Ovary (tissue), 9 donors: Measurements from ENCODE around the gene TLR8. TPM values are rescaled to one million over a fixed set of nuclear protein-coding genes. Genes with fewer than 3 reads are reported as not detected.

Experiments used
- DNase-seq, 5 donors: peaks; one replicate each; pipeline ENCODE4 v3.0.0-alpha.2; 2019 to 2020
- H3K27ac ChIP-seq, 2 donors: fragments of 200-600 bp; one replicate each; pipeline versions ENCODE4 v1.5.1 to v1.8.0; 2019 to 2022
- H3K27me3 ChIP-seq: fragments of 200-600 bp; one replicate; pipeline ENCODE4 v1.8.0; 2022
- H3K36me3 ChIP-seq: fragments of 200-600 bp; sonication (generic); one replicate; pipeline ENCODE4 v1.5.1; 2019
- H3K4me1 ChIP-seq: one replicate; pipeline ENCODE4 v1.8.1; 2013; ENCODE audit warnings: mild to moderate bottlenecking, moderate library complexity; ENCODE audit not compliant: insufficient read depth
- H3K4me3 ChIP-seq: fragments of 200-600 bp; sonication (generic); one replicate; pipeline ENCODE4 v1.5.1; 2017
- H3K9me3 ChIP-seq, 2 donors: fragments of 200-600 bp in 1 of 2; sonication (generic) in 1 of 2; one replicate each; pipeline versions ENCODE4 v1.5.1 to v1.8.1; 2013 to 2019; ENCODE audit warnings: mild to moderate bottlenecking in 1 of 2, moderate library complexity in 1 of 2
- CTCF ChIP-seq, 3 donors: fragments of 450-650 bp in 2 of 3; fragments of 200-600 bp in 1 of 3; IDR thresholded peaks; one replicate each; pipeline versions ENCODE4 v1.5.1 to v1.8.0; 2016 to 2022; ENCODE audit warnings: antibody characterized with exemption in 3 of 3, mild to moderate bottlenecking in 1 of 3
- EP300 ChIP-seq: sonication (generic); formaldehyde crosslinking; IDR thresholded peaks from one replicate; pipeline ENCODE4 v1.6.1; 2017; ENCODE audit warnings: antibody characterized with exemption
- POLR2A ChIP-seq: fragments of 450-650 bp; IDR thresholded peaks from one replicate; pipeline ENCODE4 v1.6.1; 2017; ENCODE audit warnings: antibody characterized with exemption, mild to moderate bottlenecking, moderate library complexity
- WGBS, 3 donors: extraction: QIAGEN DNeasy Blood & Tissue Kit in 1 of 3; methylation state at CpG; one replicate each; pipeline versions ENCODE4 v1.1.5 to v1.1.7; 2013 to 2017; 5-methylcytosine and 5-hydroxymethylcytosine counted together
- intact Hi-C, 4 donors: fragments of 100-400 bp; cut with DNase I; formaldehyde crosslinking; loops; one replicate each; pipeline versions ENCODE4 v1.11.0 to v1.15.1; 2022 to 2023
- polyA plus RNA-seq, 2 donors: library from polyadenylated mRNA; stranded (reverse); fragments of 200-250 nt in 1 of 2; fragments of 350-450 nt in 1 of 2; fragmentation: Illumina TruSeq in 1 of 2; extraction: RNeasy Lipid Tissue Mini Kit (QIAGEN cat#74804) in 1 of 2; gene quantifications; one replicate each; pipeline ENCODE4 v1.2.3, GENCODE V29; 2013 to 2014
- total RNA-seq, 7 donors: library from RNA; depleted of rRNA in 2 of 7; stranded (reverse); fragments of >200 nt in 2 of 7; fragmentation: NEBNext Ultra II Directional in 3 of 7; extraction: Animal tissue kit (Norgen Biotek cat#: 25700) in 3 of 7; gene quantifications; one replicate each; pipeline versions ENCODE4 v1.1.0 to v1.2.4, GENCODE V29; 2016 to 2023
- donor health status: DM: no; HTN: no; CAD: no; lungs with moderate emphysema.
- donor health status: DM: no; HTN: no; CAD: no.
- donor health status: Bipolar disorder and iron deficiency.
- donor health status: DM: yes; HTN: yes; CAD: no.
- donor health status: DM: no; HTN: no; CAD: no.
- donor health status: DM: yes; HTN: yes; CAD: no.

TLR8 gene
- total and polyA plus RNA-seq, 9 donors = 0.18 to 2.5 (median 0.30) TPM

- Histone ChIP-seq H3K9me3 (no peaks in the 10 kb centered on the region), H3K27me3 (no peaks in the 10 kb centered on the region), H3K4me3 (no peak overlapping the region), H3K27ac (no peak overlapping the region), H3K36me3 (no peaks in the 10 kb centered on the region), H3K4me1 (no peaks in the 10 kb centered on the region)
- intact Hi-C loops = no loop called here
- WGBS, 3 donors = 70 to 86% (median 85%) methylated on average over 2 of the region's 2 CpGs
- no peak for DNase-seq
- TF ChIP-seq EP300 (no peak), CTCF (IDR thresholded peaks at IDR 0.05) (no peak), POLR2A (no peak)
Observed at GRCh38 chrX:12892716-12893115, 13.7 kb upstream of the TLR8 start.

GRCh38 chrX:12894074-12895030, 12.1 kb upstream of the TLR8 start:
- no peaks in the 10 kb centered on the region for H3K36me3 ChIP-seq
- intact Hi-C loops = no loop called here
- DNase-seq = peak in 3 of 5 donors; percentile 20 to 49 (median 21)

GRCh38 chrX:12895866-12896265, 10.6 kb upstream of the TLR8 start:
- WGBS, 3 donors = 53 to 61% (median 54%) methylated on average over 2 of the region's 2 CpGs
- no peaks in the 10 kb centered on the region for H3K36me3 ChIP-seq
- intact Hi-C loops = no loop called here
- H3K4me3 ChIP-seq = no peak overlapping the region
- no peaks in the 10 kb centered on the region for H3K27me3 ChIP-seq
- H3K4me1 ChIP-seq = no peaks in the 10 kb centered on the region
- TF ChIP-seq POLR2A (no peak), EP300 (no peak), CTCF (IDR thresholded peaks at IDR 0.05) (no peak)
- H3K9me3 ChIP-seq = no peaks in the 10 kb centered on the region
- no peak overlapping the region for H3K27ac ChIP-seq
- no peak for DNase-seq

More at GRCh38 chrX:12894074-12895030, 12.1 kb upstream of the TLR8 start:
- 49 to 63% (median 52%) methylated on average over 12 of the region's 12 CpGs for WGBS, 3 donors
- H3K27me3 ChIP-seq = no peaks in the 10 kb centered on the region
- H3K4me1 ChIP-seq = no peaks in the 10 kb centered on the region
- H3K9me3 ChIP-seq = no peaks in the 10 kb centered on the region
- no peak overlapping the region for H3K27ac ChIP-seq
- no peak overlapping the region for H3K4me3 ChIP-seq
- TF ChIP-seq CTCF (IDR thresholded peaks at IDR 0.05) (no peak), EP300 (no peak), POLR2A (no peak)

GRCh38 chrX:12896935-12897334, 9.5 kb upstream of the TLR8 start:
- Histone ChIP-seq H3K9me3 (no peaks in the 10 kb centered on the region), H3K36me3 (no peaks in the 10 kb centered on the region), H3K4me1 (no peaks in the 10 kb centered on the region), H3K27ac (no peak overlapping the region), H3K27me3 (no peaks in the 10 kb centered on the region), H3K4me3 (no peak overlapping the region)
- WGBS, 3 donors = 84 to 90% (median 87%) methylated on average over 4 of the region's 4 CpGs
- TF ChIP-seq EP300 (no peak), POLR2A (no peak), CTCF (IDR thresholded peaks at IDR 0.05) (no peak)
- intact Hi-C loops = no loop called here
- no peak for DNase-seq
